Activated CD8-positive, alpha-beta memory T cell treated with anti-CD3 and anti-CD28 coated beads, Interleukin-2, amount 50 U/mL, for 1 hour (primary cell): ENCODE data around the gene CAMTA1.

Source experiments
- DNase-seq: peaks from one replicate; pipeline ENCODE4 v3.0.0-alpha.2; 2020; ENCODE audit errors: extremely low read depth

The CAMTA1 gene

DNA sequence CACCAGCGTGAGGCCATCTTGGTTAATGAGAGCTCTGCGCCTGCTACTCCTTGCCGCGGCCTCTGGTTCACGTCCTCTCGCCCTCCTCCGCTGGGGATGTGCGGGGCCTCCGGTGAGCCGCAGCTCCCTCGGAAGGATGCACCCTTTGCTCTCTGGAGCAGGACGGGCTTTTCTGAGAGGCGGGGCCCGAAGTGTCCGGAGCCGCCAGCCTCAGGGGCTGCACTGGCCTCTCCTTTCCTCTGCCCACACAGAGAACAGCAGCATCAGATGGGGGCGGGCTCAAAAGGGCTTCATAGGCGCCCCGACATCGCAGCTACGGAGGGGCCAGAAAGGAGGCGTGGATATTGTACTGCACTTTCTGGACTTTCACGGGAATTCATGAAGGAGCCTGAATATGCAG is 284.7 kb downstream of the CAMTA1 start:
- no peak for DNase-seq

DNA sequence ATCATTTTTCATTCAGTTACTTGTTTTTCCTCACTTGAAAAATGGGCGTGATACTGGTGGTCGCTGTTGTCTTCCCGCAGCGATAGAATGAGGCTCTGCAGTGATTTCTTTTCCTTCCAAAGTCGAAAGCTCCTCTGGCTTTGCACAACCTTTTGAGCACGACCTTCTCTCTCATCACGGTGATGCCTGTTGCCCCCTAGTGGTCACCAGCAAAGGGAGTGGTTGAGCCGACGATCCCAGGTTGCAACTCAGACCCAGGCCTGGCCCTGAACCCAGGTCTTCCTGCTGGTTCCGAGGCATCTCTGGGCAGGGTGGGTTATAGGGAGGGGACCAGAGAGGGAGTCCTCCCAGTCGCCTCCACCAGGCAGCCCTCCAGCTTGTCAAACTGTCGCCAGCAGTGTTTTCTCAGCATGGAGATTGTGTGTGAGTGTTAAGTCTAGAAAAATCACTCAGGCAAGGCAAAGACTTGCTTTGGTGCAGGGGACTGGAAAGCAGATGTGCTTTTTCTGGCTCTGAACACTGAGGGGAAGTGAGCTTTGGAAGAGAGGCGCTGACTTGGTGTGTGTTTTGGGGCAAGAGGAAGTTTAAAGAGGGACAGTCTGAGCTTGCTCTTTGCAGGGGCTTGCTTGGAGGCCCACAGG is 285.3 kb downstream of the CAMTA1 start:
- peak; percentile 5 for DNase-seq

- DNase-seq: no peak
These were observed 290.9 kb downstream of the CAMTA1 start for GRCh38 chr1:7076117-7076516.

DNA sequence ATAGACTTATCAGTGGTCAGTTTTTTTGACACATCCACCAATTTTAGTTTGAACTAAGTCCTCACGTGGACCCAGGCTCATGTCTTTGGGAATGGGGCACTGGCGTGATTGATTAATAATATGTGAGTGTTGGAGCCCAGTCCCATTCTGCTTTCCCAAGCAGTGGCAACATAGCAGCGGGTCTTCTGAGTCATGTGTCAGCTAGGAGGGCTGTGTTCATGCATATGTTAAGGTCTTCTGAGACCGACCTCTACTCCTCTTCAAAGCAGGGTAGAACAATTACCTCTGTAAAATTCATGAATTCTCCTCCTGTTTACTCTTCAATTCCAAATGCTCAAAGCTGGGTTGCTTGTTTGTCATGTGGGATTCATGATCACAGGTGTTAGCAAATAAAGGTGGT is 291.3 kb downstream of the CAMTA1 start:
- DNase-seq: no peak

- DNase-seq: no peak
These were observed 291.9 kb downstream of the CAMTA1 start for GRCh38 chr1:7077136-7077535.

DNA sequence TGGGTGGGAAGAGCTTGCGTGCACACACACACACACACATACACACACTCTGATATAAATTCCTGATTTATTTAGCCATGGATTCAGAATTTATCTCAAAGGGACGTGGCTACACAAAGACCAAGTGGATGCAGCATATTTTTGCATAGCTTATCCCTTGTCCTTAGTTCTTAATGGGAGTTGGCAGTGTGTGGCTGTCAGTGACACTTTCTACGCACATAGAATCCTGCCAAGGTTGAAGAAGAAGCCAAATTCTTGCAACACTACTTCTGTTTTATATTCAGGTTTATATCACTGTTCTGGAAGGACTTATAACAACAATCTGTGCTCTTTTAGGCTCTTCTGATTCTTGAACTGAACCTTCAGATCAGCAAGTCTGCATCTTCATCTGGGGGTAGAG is 292.7 kb downstream of the CAMTA1 start:
- no peak for DNase-seq

DNA sequence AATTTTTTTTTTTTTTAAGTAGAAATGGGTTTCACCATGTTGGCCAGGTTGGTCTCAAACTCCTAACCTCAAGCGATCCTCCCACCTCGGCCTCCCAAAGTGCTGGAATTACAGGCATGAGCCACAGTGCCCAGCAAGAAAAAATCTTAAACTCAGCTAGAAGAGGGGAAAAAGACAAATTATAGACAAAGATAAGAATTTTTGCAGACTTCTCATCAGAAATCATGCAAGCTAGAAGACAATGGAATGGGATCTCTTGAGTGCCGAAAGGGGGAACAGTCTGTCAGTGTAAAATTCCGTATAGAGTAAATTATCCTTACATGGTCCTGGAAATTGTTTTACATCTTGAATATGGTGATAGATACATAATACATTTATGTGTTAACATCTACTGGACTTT is 294.4 kb downstream of the CAMTA1 start:
- DNase-seq: no peak

GRCh38 chr1:7084232-7084894 is 299.1 kb downstream of the CAMTA1 start:
- DNase-seq: no peak

DNA sequence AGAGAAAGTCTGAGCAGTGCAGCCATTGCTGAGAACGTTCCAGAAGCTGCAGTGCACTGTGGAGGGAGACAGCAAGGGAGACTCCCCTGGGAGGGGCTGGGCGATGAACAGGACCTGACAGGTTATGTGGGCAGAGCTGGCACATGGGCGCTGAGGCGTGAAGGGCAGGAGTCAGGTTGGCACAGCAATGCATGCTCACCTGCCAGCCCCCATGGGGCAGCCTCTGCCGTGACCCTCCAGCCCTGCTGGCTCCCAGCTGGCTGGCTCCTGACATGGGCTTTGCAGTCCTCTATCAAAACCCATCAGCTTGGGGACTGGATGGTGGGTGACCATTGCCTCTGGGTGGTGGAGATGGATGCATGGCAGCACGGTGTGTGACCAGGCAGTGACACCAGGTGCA is 300.3 kb downstream of the CAMTA1 start:
- no peak for DNase-seq

DNA sequence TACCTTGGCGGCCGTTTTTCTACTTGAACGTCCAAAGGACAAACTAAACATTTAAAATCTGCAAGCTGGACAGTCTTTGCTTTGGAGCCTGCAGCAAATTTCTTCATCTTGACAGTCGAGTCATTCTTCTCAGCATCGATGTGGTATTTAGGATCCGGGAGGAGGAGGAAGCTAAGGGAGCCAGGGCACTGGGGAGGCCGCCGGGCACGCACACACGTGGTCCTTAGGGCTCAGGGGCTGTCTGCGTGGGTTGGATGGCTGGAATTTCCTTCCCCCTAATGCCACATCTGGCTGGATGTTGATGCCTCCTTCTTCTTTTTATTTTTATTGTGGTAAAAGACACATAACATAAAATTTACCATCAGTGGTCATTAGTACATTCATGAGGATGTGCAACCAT is 300.9 kb downstream of the CAMTA1 start:
- no peak for DNase-seq

DNA sequence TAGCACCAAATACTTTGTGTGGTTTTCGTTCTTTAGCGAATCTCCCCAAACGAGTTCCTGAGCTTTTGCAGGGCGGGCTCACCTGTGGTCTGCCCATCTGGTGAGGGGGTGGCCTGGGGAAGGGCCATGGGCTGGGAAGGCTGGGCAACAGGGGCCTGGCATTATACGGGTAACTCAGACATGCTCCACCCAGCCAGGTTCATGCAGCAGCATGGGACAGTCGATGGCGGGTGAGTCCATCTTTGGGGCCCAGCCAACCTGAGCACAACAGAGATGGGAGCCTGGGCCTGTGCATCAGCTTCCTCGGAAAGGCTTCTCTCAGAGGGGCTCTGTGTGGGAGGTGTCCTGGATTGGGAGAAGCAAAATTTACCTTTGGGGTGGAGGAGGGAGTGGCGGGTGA is 302.6 kb downstream of the CAMTA1 start:
- DNase-seq: no peak

DNA sequence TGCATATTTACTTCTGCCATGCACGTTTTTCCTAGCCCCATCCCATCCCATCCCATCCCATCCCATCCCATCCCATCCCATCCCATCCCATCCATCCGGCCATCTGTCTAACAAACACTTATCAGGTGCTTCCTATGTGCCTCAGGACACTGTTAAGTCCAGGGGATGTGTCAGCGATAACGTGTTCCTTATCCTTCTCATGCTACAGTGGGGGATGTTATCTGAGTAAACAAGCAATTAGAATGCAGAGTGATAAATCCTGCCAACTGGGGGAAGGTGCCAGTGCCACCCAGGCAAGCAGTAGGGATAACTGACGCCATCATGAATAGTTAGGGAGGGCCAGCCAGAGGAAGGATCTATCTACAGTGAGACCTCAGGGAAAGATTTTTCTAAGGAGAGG is 304.2 kb downstream of the CAMTA1 start:
- no peak for DNase-seq

DNA sequence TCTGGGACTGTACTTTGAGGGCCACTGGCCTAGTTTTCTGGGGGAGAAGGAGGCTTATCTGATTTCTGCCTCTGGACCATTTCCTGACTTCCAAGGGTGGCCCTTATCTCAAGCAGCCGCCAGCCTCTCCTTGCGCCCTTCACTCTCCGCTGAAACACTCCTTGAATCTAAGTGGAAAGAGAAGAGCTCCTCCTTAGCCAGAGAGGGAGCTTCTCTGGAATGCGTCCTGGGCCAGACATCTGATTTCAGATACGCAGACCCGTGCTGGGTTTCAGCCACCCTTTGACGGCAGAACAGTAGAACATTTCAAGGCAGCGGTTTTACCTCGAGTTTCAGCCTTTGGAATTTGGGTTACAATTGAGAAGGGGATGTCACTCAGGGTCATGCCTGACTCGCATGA is 308.0 kb downstream of the CAMTA1 start:
- no peak for DNase-seq

DNA sequence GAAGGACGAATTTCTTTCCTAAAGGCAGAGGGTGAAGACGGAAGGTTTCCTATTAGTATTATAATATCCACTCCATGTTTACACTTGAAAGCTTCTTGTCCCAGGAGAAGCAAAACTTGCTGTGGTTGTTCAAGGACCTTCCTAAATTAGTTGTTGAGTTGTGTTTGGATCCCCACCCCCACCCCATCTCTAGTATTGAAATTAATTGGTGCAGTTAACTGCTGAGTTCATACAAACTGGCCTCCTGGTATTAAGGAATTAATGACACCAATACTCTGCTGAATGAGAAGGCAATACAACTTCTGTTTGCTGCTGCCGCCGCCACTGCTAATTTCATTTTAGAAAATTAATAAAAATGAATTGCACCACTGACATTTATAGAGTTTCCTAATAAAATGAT is 308.8 kb downstream of the CAMTA1 start:
- DNase-seq: no peak

DNA sequence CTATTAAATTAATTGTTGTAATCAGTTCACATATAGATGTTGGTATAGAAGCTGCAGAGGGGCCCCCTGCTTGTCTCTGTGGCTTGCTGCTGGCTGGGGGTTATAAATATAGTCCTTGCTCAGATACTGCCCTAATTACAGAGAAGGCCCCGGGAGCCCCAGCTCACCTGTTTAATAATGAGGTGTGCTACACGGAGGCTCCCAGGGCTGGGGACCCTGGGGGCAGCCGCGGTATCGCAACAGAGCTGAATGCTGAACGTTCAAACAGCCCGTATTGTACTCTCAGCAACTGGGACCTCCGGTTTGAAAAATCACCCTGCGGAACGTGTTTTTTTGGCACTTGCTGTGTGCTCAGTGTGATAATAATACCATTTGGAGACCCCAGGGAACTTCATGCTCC is 309.3 kb downstream of the CAMTA1 start:
- no peak for DNase-seq

GRCh38 chr1:7095343-7095964 is 310.2 kb downstream of the CAMTA1 start:
- DNase-seq: no peak

DNA sequence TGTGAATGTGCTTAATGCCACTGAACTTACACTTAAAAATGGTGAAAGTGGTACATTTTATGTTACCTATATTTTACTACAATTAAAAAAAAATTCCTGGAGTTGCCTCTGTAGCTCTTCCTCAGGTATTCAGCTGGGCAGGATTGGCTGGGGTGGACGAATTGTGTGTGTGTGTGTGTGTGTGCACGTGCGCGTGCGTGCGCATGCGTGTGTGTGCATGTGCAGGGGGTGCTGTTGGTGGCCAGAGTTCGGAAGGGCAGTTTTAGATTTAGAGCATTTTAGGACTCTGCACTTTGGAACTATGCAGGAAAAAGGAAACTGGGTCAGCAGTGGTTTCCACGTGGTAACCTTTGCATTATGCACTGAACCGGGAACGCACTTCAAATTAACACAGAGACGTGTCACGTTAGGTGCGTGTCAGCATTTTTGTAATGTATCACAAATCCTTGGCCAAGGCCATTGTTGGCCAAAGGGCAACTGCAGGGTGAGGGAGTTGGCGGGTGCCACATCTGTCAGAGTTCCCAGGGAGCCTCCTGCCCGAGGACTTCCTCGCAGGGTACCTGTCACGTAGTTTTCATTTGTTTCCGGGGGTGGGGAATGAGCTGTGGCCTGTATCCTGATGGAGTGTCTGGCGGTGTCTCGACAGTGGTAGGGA is 312.8 kb downstream of the CAMTA1 start:
- no peak for DNase-seq

DNA sequence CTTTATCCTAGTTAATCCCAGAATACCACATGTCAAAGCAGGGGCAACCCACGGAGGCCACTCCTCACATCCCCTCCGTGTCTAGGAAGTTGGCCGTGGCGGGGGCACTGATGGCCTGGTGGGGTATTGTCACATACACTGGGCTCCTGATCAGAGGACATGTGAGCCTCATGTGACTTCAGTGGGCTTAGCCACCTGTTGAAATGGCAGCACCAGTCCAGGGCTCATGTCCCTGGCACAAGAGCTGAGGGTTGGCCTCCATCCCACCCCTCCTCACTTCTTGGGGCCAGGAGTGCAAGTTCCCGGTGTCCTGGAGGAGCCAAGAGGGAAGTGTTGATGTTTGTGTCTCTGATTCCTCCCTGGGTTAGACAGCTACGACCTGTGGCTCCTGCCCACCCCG is 313.4 kb downstream of the CAMTA1 start:
- DNase-seq: no peak

GRCh38 chr1:7100479-7100878 is 315.2 kb downstream of the CAMTA1 start:
- DNase-seq: no peak

GRCh38 chr1:7101187-7101586 is 315.9 kb downstream of the CAMTA1 start:
- DNase-seq: no peak

DNA sequence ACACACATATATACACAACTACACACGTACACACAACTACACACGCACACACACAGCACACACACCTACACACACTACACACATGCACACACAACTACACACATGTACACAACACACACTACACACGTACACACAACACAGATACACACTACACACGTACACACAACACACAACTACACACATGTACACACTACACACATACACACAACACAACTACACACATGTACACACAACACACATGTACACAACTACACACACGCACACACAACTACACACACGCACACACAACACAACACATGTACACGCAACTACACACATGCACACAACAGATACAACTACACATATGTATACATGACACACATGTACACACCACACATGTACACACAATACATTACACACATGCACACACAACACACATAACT is 318.1 kb downstream of the CAMTA1 start:
- DNase-seq: no peak

GRCh38 chr1:7103874-7104273 is 318.6 kb downstream of the CAMTA1 start:
- DNase-seq: no peak

DNA sequence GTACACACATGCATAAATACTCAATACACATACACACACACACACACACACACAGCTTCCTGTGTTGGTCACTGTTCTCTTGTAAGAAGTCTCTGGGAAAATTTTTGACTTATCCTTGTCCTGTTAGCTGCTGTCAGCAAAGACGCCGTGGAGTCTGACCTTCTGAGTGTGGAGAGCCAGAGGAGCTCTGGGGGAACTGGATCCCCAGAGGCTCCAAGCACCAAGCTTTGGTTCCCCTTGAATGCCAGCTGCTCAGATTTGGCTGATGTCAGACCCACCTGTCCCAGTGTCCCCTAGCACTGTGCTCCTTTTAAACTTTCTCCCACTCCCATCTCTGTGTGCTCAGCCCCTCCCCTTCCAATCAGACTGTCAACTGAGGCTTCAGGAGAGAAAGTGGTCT is 319.1 kb downstream of the CAMTA1 start:
- no peak for DNase-seq
